ENCODE measurements around the gene ZC3H7A. TPM values are rescaled to one million over a fixed set of nuclear protein-coding genes. Genes with fewer than 3 reads are reported as not detected.

ZC3H7A gene
- total RNA-seq, 1 experiment from 2014 or later, result 43.1 TPM

DNA sequence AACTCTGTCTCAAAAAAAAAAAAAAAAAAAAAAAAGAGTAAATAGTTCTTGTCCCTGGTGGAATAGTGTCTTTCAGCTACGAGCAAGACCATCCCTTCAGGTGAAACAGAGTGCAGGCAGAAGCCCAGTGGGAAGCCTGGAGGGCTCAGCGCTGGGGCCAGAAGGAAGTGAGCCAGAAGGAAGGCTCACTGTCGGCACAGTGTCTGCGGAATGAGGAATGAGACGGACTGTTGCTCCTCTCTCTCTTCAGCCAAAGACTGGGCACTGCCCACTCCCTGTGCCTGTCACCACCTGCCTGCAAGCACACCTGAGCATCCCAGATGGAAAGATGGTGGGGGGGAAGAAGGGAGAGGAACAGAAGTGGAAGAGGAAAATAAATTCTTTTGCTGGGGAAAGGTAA, 46.8 kb upstream of the ZC3H7A start:
- no peak overlapping the region for H3K9ac ChIP-seq (ENCODE audit: extremely low read depth, insufficient read length, low read length)
- H3K18ac ChIP-seq (ENCODE audit: insufficient read length, low read depth, low read length), result no peak overlapping the region
- Mint-ChIP-seq H3K4me1 (no peaks in the 10 kb centered on the region), H3K4me3 (no peak overlapping the region), H3K27ac (peak overlapping the region in 1 of 3 experiments; percentile 64; a peak in 2 of 7 replicates), H3K27me3 (ENCODE audit: low read depth) (no peaks in the 10 kb centered on the region), H3K9me3 (no peaks in the 10 kb centered on the region), H3K36me3 (ENCODE audit: insufficient read depth in 1 of 3, low read depth in 3 of 3) (peaks cover 64 to 95% (median 92%) of the 10 kb centered on the region in 3 experiments)
- no peak overlapping the region for H2BK20ac ChIP-seq (ENCODE audit: low read depth, low read length, poor library complexity, severe bottlenecking)
- no peaks in the 10 kb centered on the region for H3K4me1 ChIP-seq (ENCODE audit: insufficient read depth, low read length)
- no peak overlapping the region for H3K14ac ChIP-seq (ENCODE audit: insufficient read depth, low read length)
- H4K20me1 ChIP-seq (ENCODE audit: control insufficient read depth, insufficient read depth, insufficient read length), result no peaks in the 10 kb centered on the region
- H2BK5ac ChIP-seq (ENCODE audit: insufficient read length, low read length), result no peak overlapping the region
- TF ChIP-seq, protein P1, sequence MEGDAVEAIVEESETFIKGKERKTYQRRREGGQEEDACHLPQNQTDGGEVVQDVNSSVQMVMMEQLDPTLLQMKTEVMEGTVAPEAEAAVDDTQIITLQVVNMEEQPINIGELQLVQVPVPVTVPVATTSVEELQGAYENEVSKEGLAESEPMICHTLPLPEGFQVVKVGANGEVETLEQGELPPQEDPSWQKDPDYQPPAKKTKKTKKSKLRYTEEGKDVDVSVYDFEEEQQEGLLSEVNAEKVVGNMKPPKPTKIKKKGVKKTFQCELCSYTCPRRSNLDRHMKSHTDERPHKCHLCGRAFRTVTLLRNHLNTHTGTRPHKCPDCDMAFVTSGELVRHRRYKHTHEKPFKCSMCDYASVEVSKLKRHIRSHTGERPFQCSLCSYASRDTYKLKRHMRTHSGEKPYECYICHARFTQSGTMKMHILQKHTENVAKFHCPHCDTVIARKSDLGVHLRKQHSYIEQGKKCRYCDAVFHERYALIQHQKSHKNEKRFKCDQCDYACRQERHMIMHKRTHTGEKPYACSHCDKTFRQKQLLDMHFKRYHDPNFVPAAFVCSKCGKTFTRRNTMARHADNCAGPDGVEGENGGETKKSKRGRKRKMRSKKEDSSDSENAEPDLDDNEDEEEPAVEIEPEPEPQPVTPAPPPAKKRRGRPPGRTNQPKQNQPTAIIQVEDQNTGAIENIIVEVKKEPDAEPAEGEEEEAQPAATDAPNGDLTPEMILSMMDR (conservative IDR thresholded peaks at IDR 0.05), result no peak
- no peak overlapping the region for H4K5ac ChIP-seq (ENCODE audit: insufficient read length, low read depth, low read length)
- H4K8ac ChIP-seq (replicated peaks; ENCODE audit: insufficient read length, low read depth, low read length), result no peak overlapping the region
- no peak overlapping the region for H3K4me2 ChIP-seq (ENCODE audit: insufficient read depth, insufficient read length, low read length)
- no peak overlapping the region for H2BK120ac ChIP-seq (ENCODE audit: low read depth, low read length, poor library complexity, severe bottlenecking)
- DNase-seq, result no peak
- no peak overlapping the region for H2BK12ac ChIP-seq (ENCODE audit: insufficient read length, low read depth, low read length)
- no peak overlapping the region for H3T11ph ChIP-seq (ENCODE audit: low read length)
- H2AFZ ChIP-seq (ENCODE audit: low read length), result no peak overlapping the region
- no peak overlapping the region for H3K4ac ChIP-seq (ENCODE audit: low read depth, low read length)
- WGBS (ENCODE audit: extremely low coverage, insufficient read length, low lambda C conversion rate), result no CpG with 5 or more reads among the region's 5 CpGs
- no peak overlapping the region for H2BK15ac ChIP-seq (ENCODE audit: low read depth, low read length)
- no peak overlapping the region for H3K56ac ChIP-seq (ENCODE audit: insufficient read length, low read depth, low read length)
- no peak overlapping the region for H4K91ac ChIP-seq (ENCODE audit: insufficient read length, low read depth, low read length)
- H3K27ac ChIP-seq (ENCODE audit: insufficient read length, low read depth, low read length), result no peak overlapping the region
- H3K79me1 ChIP-seq (ENCODE audit: insufficient read depth, low read depth, low read length, poor library complexity, severe bottlenecking), result peaks cover 9% of the 10 kb centered on the region
- H3K23me2 ChIP-seq (ENCODE audit: insufficient read length, low read depth, low read length, poor library complexity, severe bottlenecking), result no peaks in the 10 kb centered on the region
- no peaks in the 10 kb centered on the region for H3K9me3 ChIP-seq (ENCODE audit: control insufficient read depth, low read depth, low read length)
- H3K79me2 ChIP-seq (ENCODE audit: insufficient read depth, low read length), result peaks cover 3% of the 10 kb centered on the region; the same call in 1 of the 2 replicates
- H3K27me3 ChIP-seq (ENCODE audit: insufficient read depth, low read length), result no peaks in the 10 kb centered on the region
- H2AK5ac ChIP-seq (ENCODE audit: insufficient read length, low read length), result no peak overlapping the region
- H3K23ac ChIP-seq (ENCODE audit: insufficient read length, low read depth, low read length), result no peak overlapping the region
